Brain microvascular endothelial cell (primary cell): Measurements from ENCODE around the gene SLFN5.
A peak's percentile ranks its signal among the peaks of the same experiment; 100 is the strongest.

Source experiments
- DNase-seq: peaks from one replicate; pipeline ENCODE4 v3.0.0-alpha.2; 2020
- H3K27ac ChIP-seq: fragments of 250-450 bp; sonication (Bioruptor Pico); 2 replicates; pipeline ENCODE4 v1.5.1; 2020; ENCODE audit warnings: mild to moderate bottlenecking, moderate library complexity
- H3K27me3 ChIP-seq: fragments of 250-450 bp; sonication (Bioruptor Pico); replicated peaks from 2 replicates; pipeline ENCODE4 v1.5.1; 2020; ENCODE audit warnings: mild to moderate bottlenecking
- H3K36me3 ChIP-seq: fragments of 250-450 bp; sonication (Bioruptor Pico); replicated peaks from 2 replicates; pipeline ENCODE4 v1.5.1; 2020; ENCODE audit warnings: mild to moderate bottlenecking
- H3K4me3 ChIP-seq: 2 replicates; pipeline ENCODE4 v1.5.1; 2011; ENCODE audit warnings: low read depth, mild to moderate bottlenecking, control low read depth, low read length, moderate library complexity
- in situ Hi-C: cut with HindIII; loops from 2 replicates; pipeline ENCODE4 v1.10.0; 2017; ENCODE audit warnings: low sequenced_read_pairs, low pct_ligation_motif_present
- TF ChIP-seq, protein P1 (sequence below): IDR thresholded peaks from 2 replicates; pipeline ENCODE4 v1.5.1; 2011; ENCODE audit warnings: low read depth, mild to moderate bottlenecking, moderate library complexity, low read length, control low read depth, inconsistent platforms; ENCODE audit errors: missing control alignments

The SLFN5 gene

GRCh38 chr17:35314415-35315216 lies 71.7 kb downstream of the SLFN5 start:
- DNase-seq = no peak
- Histone ChIP-seq H3K27ac (no peak overlapping the region), H3K36me3 (no peaks in the 10 kb centered on the region), H3K4me3 (no peak overlapping the region), H3K27me3 (peaks cover 3% of the 10 kb centered on the region)
- in situ Hi-C loops = loop anchor here (25.0 kb wide), 1 partner anchor 223 kb away; the partner anchor contains the start of gene SLFN12L
- TF ChIP-seq, protein P1, sequence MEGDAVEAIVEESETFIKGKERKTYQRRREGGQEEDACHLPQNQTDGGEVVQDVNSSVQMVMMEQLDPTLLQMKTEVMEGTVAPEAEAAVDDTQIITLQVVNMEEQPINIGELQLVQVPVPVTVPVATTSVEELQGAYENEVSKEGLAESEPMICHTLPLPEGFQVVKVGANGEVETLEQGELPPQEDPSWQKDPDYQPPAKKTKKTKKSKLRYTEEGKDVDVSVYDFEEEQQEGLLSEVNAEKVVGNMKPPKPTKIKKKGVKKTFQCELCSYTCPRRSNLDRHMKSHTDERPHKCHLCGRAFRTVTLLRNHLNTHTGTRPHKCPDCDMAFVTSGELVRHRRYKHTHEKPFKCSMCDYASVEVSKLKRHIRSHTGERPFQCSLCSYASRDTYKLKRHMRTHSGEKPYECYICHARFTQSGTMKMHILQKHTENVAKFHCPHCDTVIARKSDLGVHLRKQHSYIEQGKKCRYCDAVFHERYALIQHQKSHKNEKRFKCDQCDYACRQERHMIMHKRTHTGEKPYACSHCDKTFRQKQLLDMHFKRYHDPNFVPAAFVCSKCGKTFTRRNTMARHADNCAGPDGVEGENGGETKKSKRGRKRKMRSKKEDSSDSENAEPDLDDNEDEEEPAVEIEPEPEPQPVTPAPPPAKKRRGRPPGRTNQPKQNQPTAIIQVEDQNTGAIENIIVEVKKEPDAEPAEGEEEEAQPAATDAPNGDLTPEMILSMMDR = no peak

- Histone ChIP-seq H3K4me3 (no peak overlapping the region), H3K27ac (no peak overlapping the region), H3K27me3 (peaks cover 3% of the 10 kb centered on the region), H3K36me3 (no peaks in the 10 kb centered on the region)
- DNase-seq = peak; percentile 86
- TF ChIP-seq, protein P1 = no peak
- in situ Hi-C loops = loop anchor here (25.0 kb wide), 1 partner anchor 222 kb away; the partner anchor contains the start of gene SLFN12L
These were observed 72.4 kb downstream of the SLFN5 start for GRCh38 chr17:35315283-35315682.

- Histone ChIP-seq H3K27ac (no peak overlapping the region), H3K4me3 (no peak overlapping the region), H3K36me3 (no peaks in the 10 kb centered on the region), H3K27me3 (peaks cover 3% of the 10 kb centered on the region)
- TF ChIP-seq, protein P1 = no peak
- in situ Hi-C loops = loop anchor here (25.0 kb wide), 1 partner anchor 221 kb away; the partner anchor contains the start of gene SLFN12L
- no peak for DNase-seq
These were observed 73.1 kb downstream of the SLFN5 start for GRCh38 chr17:35315971-35316370.

DNA sequence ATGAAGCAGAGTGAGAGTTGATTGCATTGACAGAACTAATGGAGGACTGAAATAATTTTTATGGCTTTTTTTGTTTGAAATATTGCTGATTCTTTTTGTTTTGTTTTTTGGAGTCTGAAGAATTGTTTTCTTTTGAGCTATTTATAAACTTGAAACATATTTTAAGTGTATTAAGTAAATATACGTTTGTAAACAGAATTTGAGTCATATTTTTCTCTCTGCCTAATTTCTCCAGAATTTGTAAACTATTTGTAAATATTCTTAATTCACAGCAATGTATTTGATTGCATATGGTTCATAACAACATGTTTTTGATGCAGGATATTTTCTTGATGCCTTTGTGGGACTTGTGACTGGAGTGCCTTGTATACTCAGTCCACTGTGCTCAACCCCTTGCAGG lies 79.9 kb downstream of the SLFN5 start:
- in situ Hi-C loops = loop anchor here (25.0 kb wide), 1 partner anchor 215 kb away; the partner anchor contains the start of gene SLFN12L
- Histone ChIP-seq H3K4me3 (no peak overlapping the region), H3K27me3 (peaks cover 3% of the 10 kb centered on the region), H3K27ac (no peak overlapping the region), H3K36me3 (no peaks in the 10 kb centered on the region)
- DNase-seq = no peak
- TF ChIP-seq, protein P1 = no peak
